ENCODE measurements around the gene IL1RAPL1.
"Not testable (repeated sequence)": the region's sequence is repeated elsewhere in the genome, so short reads cannot be mapped to it uniquely, and the experiment has no call there.

IL1RAPL1 gene

DNA sequence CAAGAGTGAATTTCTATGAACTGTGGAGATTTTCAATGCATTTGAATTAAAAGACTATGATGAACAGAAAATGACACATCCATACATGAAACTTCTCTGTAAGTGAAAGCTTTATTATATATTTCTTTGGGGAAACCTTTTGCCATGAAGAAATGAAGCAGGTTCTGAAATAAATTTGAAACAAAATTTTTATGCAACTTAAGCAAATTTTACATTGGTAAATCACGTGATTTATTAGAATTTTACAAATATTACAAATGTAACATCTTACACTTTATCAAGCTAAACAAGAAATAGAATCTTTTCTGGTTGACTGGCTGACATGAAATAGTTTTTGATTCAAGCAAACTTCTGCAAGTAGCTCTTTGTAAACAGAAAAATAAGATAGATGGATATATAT lies 131.2 kb downstream of the IL1RAPL1 start:
- ChIA-PET POLR2A (ENCODE audit: low non-redundant PET) (no interaction called here), CTCF (no interaction called here)
- no peak overlapping the region for H3K27ac ChIP-seq
- DNase-seq (ENCODE audit: low spot score) = no peak
- TF ChIP-seq, protein P1, sequence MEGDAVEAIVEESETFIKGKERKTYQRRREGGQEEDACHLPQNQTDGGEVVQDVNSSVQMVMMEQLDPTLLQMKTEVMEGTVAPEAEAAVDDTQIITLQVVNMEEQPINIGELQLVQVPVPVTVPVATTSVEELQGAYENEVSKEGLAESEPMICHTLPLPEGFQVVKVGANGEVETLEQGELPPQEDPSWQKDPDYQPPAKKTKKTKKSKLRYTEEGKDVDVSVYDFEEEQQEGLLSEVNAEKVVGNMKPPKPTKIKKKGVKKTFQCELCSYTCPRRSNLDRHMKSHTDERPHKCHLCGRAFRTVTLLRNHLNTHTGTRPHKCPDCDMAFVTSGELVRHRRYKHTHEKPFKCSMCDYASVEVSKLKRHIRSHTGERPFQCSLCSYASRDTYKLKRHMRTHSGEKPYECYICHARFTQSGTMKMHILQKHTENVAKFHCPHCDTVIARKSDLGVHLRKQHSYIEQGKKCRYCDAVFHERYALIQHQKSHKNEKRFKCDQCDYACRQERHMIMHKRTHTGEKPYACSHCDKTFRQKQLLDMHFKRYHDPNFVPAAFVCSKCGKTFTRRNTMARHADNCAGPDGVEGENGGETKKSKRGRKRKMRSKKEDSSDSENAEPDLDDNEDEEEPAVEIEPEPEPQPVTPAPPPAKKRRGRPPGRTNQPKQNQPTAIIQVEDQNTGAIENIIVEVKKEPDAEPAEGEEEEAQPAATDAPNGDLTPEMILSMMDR (conservative IDR thresholded peaks at IDR 0.05; ENCODE audit: low read depth) = no peak

DNA sequence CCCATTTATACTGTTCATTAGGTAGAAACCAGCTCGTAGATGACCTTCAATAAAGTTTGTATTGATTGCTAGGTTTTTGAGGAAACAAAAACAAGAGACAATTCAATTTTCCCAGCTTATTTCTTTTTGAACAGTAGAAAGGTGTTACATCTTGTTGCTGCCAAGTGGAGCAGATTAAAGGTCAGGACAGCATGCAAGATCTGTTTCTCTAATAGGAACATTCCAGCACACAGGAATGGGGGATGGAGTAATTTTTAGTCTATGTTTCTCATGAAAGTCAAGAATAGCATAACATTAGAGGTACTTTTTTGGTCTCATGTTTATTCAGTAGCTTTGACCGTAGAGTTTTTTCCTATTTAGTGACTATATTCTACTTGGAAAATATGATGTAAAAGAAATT lies 132.4 kb downstream of the IL1RAPL1 start:
- H3K27ac ChIP-seq = no peak overlapping the region
- ChIA-PET POLR2A (ENCODE audit: low non-redundant PET) (no interaction called here), CTCF (no interaction called here)
- DNase-seq (ENCODE audit: low spot score) = no peak
- TF ChIP-seq, protein P1 (conservative IDR thresholded peaks at IDR 0.05; ENCODE audit: low read depth) = no peak

DNA sequence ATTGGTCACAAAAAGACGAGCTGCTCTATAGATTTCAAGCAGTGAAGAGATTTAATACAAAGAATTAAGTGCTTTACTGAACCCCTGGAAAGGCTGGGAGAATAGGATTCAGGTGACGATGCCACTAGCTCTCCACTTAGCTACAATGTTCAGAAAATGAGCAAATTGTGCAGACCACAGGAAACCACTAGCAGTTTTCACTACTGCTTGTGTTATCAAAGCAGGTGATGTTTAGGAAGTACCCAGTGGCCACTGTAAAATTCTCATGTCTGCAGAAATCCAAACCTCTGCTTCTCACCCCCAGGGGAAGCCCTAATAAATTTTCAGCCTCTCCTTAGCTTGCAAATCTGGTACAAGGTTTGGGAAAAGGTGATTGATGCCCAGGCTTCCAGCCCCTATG lies 165.1 kb downstream of the IL1RAPL1 start:
- ChIA-PET POLR2A (ENCODE audit: low non-redundant PET) (no interaction called here), CTCF (no interaction called here)
- TF ChIP-seq, protein P1 (conservative IDR thresholded peaks at IDR 0.05; ENCODE audit: low read depth) = no peak

DNA sequence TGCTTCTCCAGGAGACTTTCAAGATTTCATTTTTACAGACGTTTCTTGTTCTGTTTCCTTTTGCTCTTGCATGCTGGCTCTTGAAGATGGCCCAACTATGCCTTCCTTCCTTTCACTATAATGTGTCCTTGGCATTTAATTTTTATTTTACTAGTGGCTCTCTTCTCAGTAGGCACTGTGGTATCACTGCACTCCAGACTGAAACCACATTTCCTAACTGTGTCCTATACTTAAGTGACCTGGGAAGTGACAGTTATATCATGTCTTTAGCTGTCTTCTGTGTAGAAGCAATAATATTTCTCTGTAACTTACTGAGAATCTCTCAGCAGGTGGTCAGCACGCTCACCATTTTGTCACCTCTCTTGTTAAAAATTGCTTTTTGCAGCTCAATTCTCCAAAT lies 168.9 kb downstream of the IL1RAPL1 start:
- DNase-seq (ENCODE audit: low spot score) = no peak
- ChIA-PET CTCF (interaction anchor here (0.7 to 0.8 kb wide), 2 partner anchors 258 to 1068 kb away, joined by 3 to 6 read pairs; no protein-coding TSS in a partner anchor), POLR2A (ENCODE audit: low non-redundant PET) (no interaction called here)
- TF ChIP-seq, protein P1 (conservative IDR thresholded peaks at IDR 0.05; ENCODE audit: low read depth) = no peak
- no peak overlapping the region for H3K27ac ChIP-seq

More for the DNA sequence above, 165.1 kb downstream of the IL1RAPL1 start:
- H3K27ac ChIP-seq = no peak overlapping the region
- no peak for DNase-seq (ENCODE audit: low spot score)

DNA sequence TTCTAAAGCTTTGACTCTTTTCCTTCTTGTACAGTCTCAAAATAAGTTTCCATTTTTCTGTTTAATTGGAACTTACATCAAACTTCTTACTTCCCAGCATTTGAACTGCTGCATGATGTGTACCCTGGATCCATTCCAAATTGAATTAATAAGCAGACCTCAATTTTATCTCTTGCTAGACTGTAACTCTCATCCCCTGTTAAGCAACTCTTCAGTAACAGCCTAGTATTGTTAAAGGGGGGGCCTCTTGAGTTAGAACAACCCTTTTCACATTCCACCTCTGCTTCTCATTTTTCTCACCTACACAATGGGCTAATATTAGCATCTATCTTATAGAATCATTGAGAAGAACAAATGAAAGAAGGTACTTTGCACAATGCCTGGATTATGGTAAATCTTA lies 169.4 kb downstream of the IL1RAPL1 start:
- no peak for DNase-seq (ENCODE audit: low spot score)
- H3K27ac ChIP-seq = no peak overlapping the region
- CTCF ChIA-PET = no interaction called here
- POLR2A ChIA-PET (ENCODE audit: low non-redundant PET) = no interaction called here
- TF ChIP-seq, protein P1 (conservative IDR thresholded peaks at IDR 0.05; ENCODE audit: low read depth) = no peak

DNA sequence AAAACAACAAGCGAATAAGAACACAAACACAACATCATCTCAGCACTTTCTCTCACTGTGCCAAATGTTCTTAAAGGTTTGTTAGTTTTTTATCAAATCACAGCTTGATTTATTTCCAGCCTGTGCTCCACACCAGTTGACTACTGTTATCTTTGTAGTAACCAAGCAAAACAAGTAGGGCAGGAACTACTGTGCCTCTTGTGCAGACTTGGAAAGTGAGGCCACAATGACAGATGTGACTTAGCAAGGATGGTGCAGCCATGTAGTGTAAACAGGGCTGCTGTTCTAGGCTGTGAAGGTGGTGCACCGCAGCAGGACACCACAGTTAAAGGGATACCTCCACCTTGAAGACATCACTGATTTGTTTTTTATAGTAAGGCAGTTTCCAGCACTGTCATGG lies 170.0 kb downstream of the IL1RAPL1 start:
- no peak overlapping the region for H3K27ac ChIP-seq
- ChIA-PET CTCF (no interaction called here), POLR2A (ENCODE audit: low non-redundant PET) (no interaction called here)
- TF ChIP-seq, protein P1 (conservative IDR thresholded peaks at IDR 0.05; ENCODE audit: low read depth) = no peak
- DNase-seq (ENCODE audit: low spot score) = no peak

DNA sequence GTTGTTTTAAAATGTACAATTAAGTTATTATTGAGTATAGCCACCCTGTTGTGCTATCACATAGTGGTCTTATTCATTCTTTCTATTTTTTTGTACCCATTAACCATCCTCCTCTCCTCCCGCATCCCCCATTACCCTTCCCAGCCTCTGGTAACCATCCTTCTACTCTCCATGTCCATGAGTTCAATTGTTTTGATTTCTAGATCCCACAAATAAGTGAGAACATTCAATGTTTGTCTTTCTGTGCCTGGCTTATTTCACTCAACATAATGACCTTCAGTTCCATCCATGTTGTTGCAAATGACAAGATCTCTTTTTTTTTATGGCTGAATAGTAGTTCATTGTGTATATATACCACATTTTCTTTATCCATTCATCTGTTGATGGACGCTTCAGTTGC lies 179.3 kb downstream of the IL1RAPL1 start:
- CTCF ChIA-PET; DNase-seq (ENCODE audit: low spot score); POLR2A ChIA-PET (ENCODE audit: low non-redundant PET); H3K27ac ChIP-seq: not testable (repeated sequence)

Data from RWPE1 (cell line).